Adrenal gland (tissue), 5 donors: ENCODE data around the gene SLC29A3.

Experiments
- CTCF ChIP-seq, 6 experiments: fragments of 450-650 bp in 4 of 6; fragments of 200-600 bp in 2 of 6; sonication (generic) in 1 of 6; IDR thresholded peaks; 1 replicate in 5 of 6; 2 replicates in 1 of 6; pipeline versions ENCODE4 v1.5.1 to v1.8.0; 2016 to 2021; ENCODE audit warnings: antibody characterized with exemption in 6 of 6, mild to moderate bottlenecking in 2 of 6, moderate library complexity in 1 of 6
- POLR2A ChIP-seq, 2 donors: fragments of 450-650 bp; IDR thresholded peaks; one replicate each; pipeline ENCODE4 v1.6.1; 2017; ENCODE audit warnings: antibody characterized with exemption in 2 of 2, mild to moderate bottlenecking in 2 of 2, moderate library complexity in 1 of 2
- donor health status: DM: no; HTN: no; CAD: no.

DNA sequence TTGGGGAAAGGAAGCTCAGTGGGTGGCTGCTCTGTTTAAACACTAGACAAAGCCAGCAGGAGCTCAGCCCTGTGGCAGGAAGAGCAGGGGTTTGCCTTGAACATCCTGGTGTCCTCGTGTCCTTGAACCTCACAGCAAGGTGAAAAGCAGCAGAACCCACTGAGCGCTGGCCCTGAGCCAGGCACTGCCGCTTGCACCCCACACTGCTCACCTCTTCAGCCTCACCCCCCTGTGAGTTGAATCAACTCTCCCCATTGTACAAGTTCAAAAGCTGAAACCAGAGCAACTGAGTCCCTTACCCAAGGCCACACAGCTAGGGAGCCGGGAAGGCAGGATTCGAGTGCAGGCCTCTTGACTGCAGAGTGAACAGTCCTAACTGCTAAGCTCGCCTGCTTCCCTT is 32.0 kb downstream of the SLC29A3 start:
- TF ChIP-seq CTCF (IDR thresholded peaks at IDR 0.05) (no peak), POLR2A (IDR thresholded peaks at IDR 0.05) (no peak)
